Keratinocyte (primary cell): Measurements from ENCODE around the gene TRAM2. TPM values are rescaled to one million over a fixed set of nuclear protein-coding genes. Genes with fewer than 3 reads are reported as not detected.

Experiments
- DNase-seq: peaks from one replicate; pipeline ENCODE4 v3.0.0-alpha.2; 2011; ENCODE audit warnings: low read depth, missing footprints, low spot score
- FAIRE-seq: peaks from 2 replicates; lab custom pipeline; 2011; peaks lifted over from hg19 to GRCh38; lab: Jason Lieb, UNC
- H2AFZ ChIP-seq: 2 replicates; pipeline ENCODE4 v1.6.0; 2012; ENCODE audit warnings: low read length, control low read depth, inconsistent platforms; ENCODE audit not compliant: control insufficient read depth
- H3K27ac ChIP-seq: 2 replicates; pipeline ENCODE4 v1.5.1; 2011; ENCODE audit warnings: low read length; ENCODE audit not compliant: control insufficient read depth, insufficient read depth
- H3K27me3 ChIP-seq: 3 replicates; pipeline ENCODE4 v1.6.0; 2011; ENCODE audit warnings: low read length; ENCODE audit not compliant: control insufficient read depth, insufficient read depth; ENCODE audit errors: extremely low read depth
- H3K36me3 ChIP-seq, 2 experiments: 2 replicates in 1 of 2; 3 replicates in 1 of 2; pipeline ENCODE4 v1.5.1; 2011; ENCODE audit warnings: low read length in 2 of 2, mild to moderate bottlenecking in 1 of 2; ENCODE audit not compliant: control insufficient read depth in 2 of 2, insufficient read depth in 2 of 2; ENCODE audit errors: extremely low read depth in 1 of 2
- H3K4me1 ChIP-seq: 3 replicates; pipeline ENCODE4 v1.5.1; 2011; ENCODE audit warnings: low read length; ENCODE audit not compliant: control insufficient read depth, insufficient read depth; ENCODE audit errors: extremely low read depth
- H3K4me2 ChIP-seq: 3 replicates; pipeline ENCODE4 v1.6.0; 2011; ENCODE audit warnings: low read depth, low read length; ENCODE audit not compliant: control insufficient read depth, insufficient read depth; ENCODE audit errors: extremely low read depth
- H3K4me3 ChIP-seq, 3 experiments: fragments of 200-600 bp in 1 of 3; sonication (generic) in 1 of 3; 2 replicates in 2 of 3; 3 replicates in 1 of 3; pipeline ENCODE4 v1.5.1; 2011 to 2016; ENCODE audit warnings: low read length in 3 of 3, mild to moderate bottlenecking in 3 of 3, control low read depth in 2 of 3, inconsistent platforms in 1 of 3, low read depth in 1 of 3, mixed read lengths in 1 of 3, mixed run types in 1 of 3, moderate library complexity in 1 of 3; ENCODE audit not compliant: control insufficient read depth in 2 of 3, insufficient read depth in 2 of 3; ENCODE audit errors: extremely low read depth in 1 of 3
- H3K79me2 ChIP-seq: 2 replicates; pipeline ENCODE4 v1.6.0; 2012; ENCODE audit warnings: low read length; ENCODE audit not compliant: control insufficient read depth, insufficient read depth
- H3K9ac ChIP-seq: 3 replicates; pipeline ENCODE4 v1.6.0; 2011; ENCODE audit warnings: low read length; ENCODE audit not compliant: control insufficient read depth, insufficient read depth; ENCODE audit errors: extremely low read depth
- H3K9me1 ChIP-seq: 3 replicates; pipeline ENCODE4 v1.6.0; 2011; ENCODE audit warnings: low read length; ENCODE audit not compliant: control insufficient read depth, insufficient read depth; ENCODE audit errors: extremely low read depth
- H3K9me3 ChIP-seq: 2 replicates; pipeline ENCODE4 v1.5.1; 2012; ENCODE audit warnings: low read depth, low read length; ENCODE audit not compliant: control insufficient read depth
- H4K20me1 ChIP-seq: 3 replicates; pipeline ENCODE4 v1.6.0; 2011; ENCODE audit warnings: low read length; ENCODE audit not compliant: control insufficient read depth, insufficient read depth; ENCODE audit errors: extremely low read depth
- EZH2 ChIP-seq: IDR thresholded peaks from one replicate; pipeline ENCODE4 v1.6.1; 2012; ENCODE audit warnings: inconsistent platforms, mild to moderate bottlenecking, low read length, moderate library complexity
- dilution Hi-C: fragments of 300-500 bp; cut with MboI; formaldehyde crosslinking; loops from one replicate; pipeline ENCODE4 v1.7.0; 2020; ENCODE audit warnings: low sequenced_read_pairs; ENCODE audit not compliant: extremely low pct_ligation_motif_present
- polyA plus RNA-seq, 5 experiments: library from polyadenylated mRNA; depleted of rRNA in 3 of 5; stranded (reverse) in 3 of 5; stranded (forward) in 1 of 5; unstranded in 1 of 5; fragments of >200 nt; gene quantifications; 1 replicate in 1 of 5; 2 replicates in 3 of 5; 3 replicates in 1 of 5; pipeline versions ENCODE4 v1.2.1 to v1.2.3, GENCODE V29; 2011 to 2012; ENCODE audit warnings: missing spikeins in 2 of 5, low read depth in 1 of 5, low replicate concordance in 1 of 5
- TF ChIP-seq, protein P1 (sequence below), 3 experiments: IDR thresholded peaks in 1 of 3; conservative IDR thresholded peaks in 1 of 3; optimal IDR thresholded peaks in 1 of 3; 2 replicates in 2 of 3; 3 replicates in 1 of 3; pipeline versions ENCODE3 to v1.5.1; 2011; ENCODE audit warnings: low read length in 3 of 3, mild to moderate bottlenecking in 3 of 3, moderate library complexity in 2 of 3, control low read depth in 1 of 3, inconsistent platforms in 1 of 3; ENCODE audit not compliant: insufficient read depth in 2 of 3; ENCODE audit errors: extremely low read depth in 1 of 3

Gene TRAM2
- polyA plus RNA-seq, 1 donor (not counting 4 experiments of a cell fraction or from before 2014, with no cell fraction given), result 9.2 TPM

GRCh38 chr6:52510213-52510562 lies 66.7 kb downstream of the TRAM2 start:
- no peaks in the 10 kb centered on the region for H4K20me1 ChIP-seq
- peaks cover 3 to 24% of the 10 kb centered on the region in 2 experiments for H3K36me3 ChIP-seq
- no peak overlapping the region for H2AFZ ChIP-seq
- dilution Hi-C loops, result no loop called here
- H3K9me1 ChIP-seq, result no peaks in the 10 kb centered on the region
- TF ChIP-seq, protein P1, sequence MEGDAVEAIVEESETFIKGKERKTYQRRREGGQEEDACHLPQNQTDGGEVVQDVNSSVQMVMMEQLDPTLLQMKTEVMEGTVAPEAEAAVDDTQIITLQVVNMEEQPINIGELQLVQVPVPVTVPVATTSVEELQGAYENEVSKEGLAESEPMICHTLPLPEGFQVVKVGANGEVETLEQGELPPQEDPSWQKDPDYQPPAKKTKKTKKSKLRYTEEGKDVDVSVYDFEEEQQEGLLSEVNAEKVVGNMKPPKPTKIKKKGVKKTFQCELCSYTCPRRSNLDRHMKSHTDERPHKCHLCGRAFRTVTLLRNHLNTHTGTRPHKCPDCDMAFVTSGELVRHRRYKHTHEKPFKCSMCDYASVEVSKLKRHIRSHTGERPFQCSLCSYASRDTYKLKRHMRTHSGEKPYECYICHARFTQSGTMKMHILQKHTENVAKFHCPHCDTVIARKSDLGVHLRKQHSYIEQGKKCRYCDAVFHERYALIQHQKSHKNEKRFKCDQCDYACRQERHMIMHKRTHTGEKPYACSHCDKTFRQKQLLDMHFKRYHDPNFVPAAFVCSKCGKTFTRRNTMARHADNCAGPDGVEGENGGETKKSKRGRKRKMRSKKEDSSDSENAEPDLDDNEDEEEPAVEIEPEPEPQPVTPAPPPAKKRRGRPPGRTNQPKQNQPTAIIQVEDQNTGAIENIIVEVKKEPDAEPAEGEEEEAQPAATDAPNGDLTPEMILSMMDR (optimal IDR thresholded peaks at IDR 0.05 in 1 of 3, IDR thresholded peaks at IDR 0.05 in 1 of 3, conservative IDR thresholded peaks at IDR 0.05 in 1 of 3; ENCODE audit: extremely low read depth in 1 of 3, insufficient read depth in 2 of 3, low read length in 3 of 3), result no peak
- no peak for TF ChIP-seq EZH2
- peaks cover 41% of the 10 kb centered on the region for H3K4me1 ChIP-seq
- no peaks in the 10 kb centered on the region for H3K27me3 ChIP-seq
- H3K9ac ChIP-seq, result no peak overlapping the region
- no peak overlapping the region for H3K4me3 ChIP-seq
- FAIRE-seq (no peak), DNase-seq (no peak)
- H3K27ac ChIP-seq, result no peak overlapping the region
- H3K4me2 ChIP-seq, result no peak overlapping the region
- no peaks in the 10 kb centered on the region for H3K79me2 ChIP-seq
- no peaks in the 10 kb centered on the region for H3K9me3 ChIP-seq

- no peak overlapping the region for H3K4me2 ChIP-seq
- FAIRE-seq, result no peak
These were observed 67.3 kb downstream of the TRAM2 start for GRCh38 chr6:52509281-52510212.

More at GRCh38 chr6:52509281-52510212, 67.3 kb downstream of the TRAM2 start:
- no peak overlapping the region for H3K4me3 ChIP-seq
- no peaks in the 10 kb centered on the region for H3K9me1 ChIP-seq
- TF ChIP-seq, protein P1 (optimal IDR thresholded peaks at IDR 0.05 in 1 of 3, IDR thresholded peaks at IDR 0.05 in 1 of 3, conservative IDR thresholded peaks at IDR 0.05 in 1 of 3; ENCODE audit: extremely low read depth in 1 of 3, insufficient read depth in 2 of 3, low read length in 3 of 3), result no peak
- no peak for TF ChIP-seq EZH2
- no peaks in the 10 kb centered on the region for H3K79me2 ChIP-seq
- peaks cover 3 to 26% of the 10 kb centered on the region in 2 experiments for H3K36me3 ChIP-seq
- no peak overlapping the region for H2AFZ ChIP-seq
- no peak overlapping the region for H3K9ac ChIP-seq
- no peaks in the 10 kb centered on the region for H3K9me3 ChIP-seq
- H3K27me3 ChIP-seq, result no peaks in the 10 kb centered on the region
- H3K4me1 ChIP-seq, result peaks cover 41% of the 10 kb centered on the region
- no peak for DNase-seq
- dilution Hi-C loops, result no loop called here
- no peaks in the 10 kb centered on the region for H4K20me1 ChIP-seq
- H3K27ac ChIP-seq, result no peak overlapping the region
